GM19240 (cell line): ENCODE results near the gene TAF9.
"Not testable (repeated sequence)": the region's sequence is repeated elsewhere in the genome, so short reads cannot be mapped to it uniquely, and the experiment has no call there.

Experiments used
- DNase-seq: peaks from one replicate; pipeline ENCODE4 v3.0.0; 2011; ENCODE audit warnings: low spot score; ENCODE audit not compliant: insufficient read length

Gene TAF9

GRCh38 chr5:69369340-69370121 is at the start of gene TAF9, which contains the start of the genes AK6 and RAD17:
Gene TAF9, minus strand, starts transcription at chr5:69369520. Its CDS starts 3,783 bp downstream, at chr5:69365737.
Gene AK6, minus strand, starts transcription at chr5:69369520. Its CDS starts 30 bp downstream, at chr5:69369490.
Gene RAD17, plus strand, starts transcription at chr5:69369818. Its CDS starts 2,391 bp downstream, at chr5:69372209.
- peak; percentile 46 for DNase-seq

- DNase-seq = no peak
Observed at GRCh38 chr5:69418554-69418953, 49.2 kb upstream of the TAF9 start.

GRCh38 chr5:69416699-69417098 is 47.4 kb upstream of the TAF9 start:
- no peak for DNase-seq

- DNase-seq = no peak
Observed at GRCh38 chr5:69416180-69416579, 46.9 kb upstream of the TAF9 start.

GRCh38 chr5:69415584-69415958 is 46.3 kb upstream of the TAF9 start:
- no peak for DNase-seq

- no peak for DNase-seq
Observed at GRCh38 chr5:69414885-69415583, 45.7 kb upstream of the TAF9 start, which contains the start of gene MARVELD2. Gene MARVELD2, plus strand, starts transcription at chr5:69415116. Its CDS starts 4,270 bp downstream, at chr5:69419386.

- no peak for DNase-seq
Observed at GRCh38 chr5:69404659-69405330, 35.5 kb upstream of the TAF9 start.

GRCh38 chr5:69378376-69378775 is 9.1 kb upstream of the TAF9 start:
- no peak for DNase-seq

- no peak for DNase-seq
Observed at GRCh38 chr5:69374911-69375446, 5.7 kb upstream of the TAF9 start.

- no peak for DNase-seq
Observed at GRCh38 chr5:69372394-69372793, 3.1 kb upstream of the TAF9 start.

- DNase-seq = not testable (repeated sequence)
Observed at GRCh38 chr5:69370335-69370734, 1.0 kb upstream of the TAF9 start.

GRCh38 chr5:69368458-69369339 is 621 bp downstream of the TAF9 start:
- DNase-seq = no peak

- DNase-seq = no peak
Observed at GRCh38 chr5:69367697-69368279, 1.5 kb downstream of the TAF9 start.

- no peak for DNase-seq
Observed at GRCh38 chr5:69364850-69365249, 4.5 kb downstream of the TAF9 start.

GRCh38 chr5:69364414-69364813 is 4.9 kb downstream of the TAF9 start:
- no peak for DNase-seq

GRCh38 chr5:69360442-69360841 is 8.9 kb downstream of the TAF9 start:
- DNase-seq = no peak

- DNase-seq = no peak
Observed at GRCh38 chr5:69359699-69360098, 9.6 kb downstream of the TAF9 start.

GRCh38 chr5:69350664-69351063 is 18.7 kb downstream of the TAF9 start:
- no peak for DNase-seq

GRCh38 chr5:69343083-69343482 is 26.2 kb downstream of the TAF9 start:
- no peak for DNase-seq

GRCh38 chr5:69341520-69342161 is 27.7 kb downstream of the TAF9 start:
- DNase-seq = no peak
